ENCODE results near the gene TNFRSF1A.

DNA sequence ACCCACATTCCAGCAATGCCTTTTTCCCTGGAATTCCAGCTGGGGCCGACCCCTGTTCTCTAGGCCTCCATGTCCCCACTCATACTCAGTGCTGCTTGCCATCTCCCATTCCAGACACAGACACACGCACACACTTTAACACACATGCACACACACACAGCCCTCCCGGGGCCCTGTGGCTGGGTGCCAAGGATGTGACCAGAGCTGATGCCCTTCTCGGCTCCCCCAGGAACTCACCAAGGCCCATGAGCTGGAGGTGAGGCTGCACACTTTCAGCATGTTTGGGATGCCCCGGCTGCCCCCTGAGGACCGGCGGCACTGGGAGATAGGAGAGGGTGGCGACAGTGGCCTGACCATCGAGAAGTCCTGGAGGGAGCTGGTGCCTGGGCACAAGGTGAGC, 27.1 kb downstream of the TNFRSF1A start:
- TF ChIP-seq, protein P1, sequence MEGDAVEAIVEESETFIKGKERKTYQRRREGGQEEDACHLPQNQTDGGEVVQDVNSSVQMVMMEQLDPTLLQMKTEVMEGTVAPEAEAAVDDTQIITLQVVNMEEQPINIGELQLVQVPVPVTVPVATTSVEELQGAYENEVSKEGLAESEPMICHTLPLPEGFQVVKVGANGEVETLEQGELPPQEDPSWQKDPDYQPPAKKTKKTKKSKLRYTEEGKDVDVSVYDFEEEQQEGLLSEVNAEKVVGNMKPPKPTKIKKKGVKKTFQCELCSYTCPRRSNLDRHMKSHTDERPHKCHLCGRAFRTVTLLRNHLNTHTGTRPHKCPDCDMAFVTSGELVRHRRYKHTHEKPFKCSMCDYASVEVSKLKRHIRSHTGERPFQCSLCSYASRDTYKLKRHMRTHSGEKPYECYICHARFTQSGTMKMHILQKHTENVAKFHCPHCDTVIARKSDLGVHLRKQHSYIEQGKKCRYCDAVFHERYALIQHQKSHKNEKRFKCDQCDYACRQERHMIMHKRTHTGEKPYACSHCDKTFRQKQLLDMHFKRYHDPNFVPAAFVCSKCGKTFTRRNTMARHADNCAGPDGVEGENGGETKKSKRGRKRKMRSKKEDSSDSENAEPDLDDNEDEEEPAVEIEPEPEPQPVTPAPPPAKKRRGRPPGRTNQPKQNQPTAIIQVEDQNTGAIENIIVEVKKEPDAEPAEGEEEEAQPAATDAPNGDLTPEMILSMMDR (IDR thresholded peaks at IDR 0.05), result no peak
- TF ChIP-seq POLR2A (IDR thresholded peaks at IDR 0.05), result no peak

All from esophagus squamous epithelium (tissue), 4 donors.